ENCODE results near the gene CELA3B. TPM values are rescaled to one million over a fixed set of nuclear protein-coding genes. Genes with fewer than 3 reads are reported as not detected.

Gene CELA3B
- total and polyA plus RNA-seq, 2 of the 8 experiments (the other 6 are each of a cell fraction or from before 2014, with no cell fraction given): not detected

GRCh38 chr1:22030057-22030456 lies 53.2 kb downstream of the CELA3B start:
- H3K9ac ChIP-seq (replicated peaks in 1 of 4; ENCODE audit: extremely low read depth in 1 of 4, low read depth in 3 of 4, low read length in 3 of 4): no peak overlapping the region
- H3K4ac ChIP-seq (replicated peaks; ENCODE audit: insufficient read length, low read depth, low read length): no peak overlapping the region
- no peaks in the 10 kb centered on the region for H3K27me3 ChIP-seq (replicated peaks in 1 of 4; ENCODE audit: control insufficient read depth in 3 of 4, extremely low read depth in 1 of 4, insufficient read depth in 3 of 4, low read length in 3 of 4)
- no peak overlapping the region for H2BK5ac ChIP-seq (ENCODE audit: low read depth, low read length)
- H4K20me1 ChIP-seq (replicated peaks in 1 of 2; ENCODE audit: control insufficient read depth in 1 of 2, insufficient read depth in 2 of 2, low read length in 2 of 2): peaks cover 0 to 2% of the 10 kb centered on the region in 2 experiments
- DNase-seq (ENCODE audit: low read depth in 1 of 2, low spot score in 2 of 2) (no peak), FAIRE-seq (no peak)
- H2BK15ac ChIP-seq (ENCODE audit: low read length): no peak overlapping the region
- H3K18ac ChIP-seq (ENCODE audit: extremely low read depth, low read length): no peak overlapping the region
- H2AK5ac ChIP-seq (ENCODE audit: low read depth, low read length): no peak overlapping the region
- no peak overlapping the region for H3K4me3 ChIP-seq (ENCODE audit: extremely low read depth in 1 of 4, insufficient read depth in 2 of 4, low read depth in 3 of 4, low read length in 4 of 4)
- no peak overlapping the region for H2BK12ac ChIP-seq (ENCODE audit: low read depth, low read length)
- no peak for TF ChIP-seq KDM1A (IDR thresholded peaks at IDR 0.05; ENCODE audit: borderline replicate concordance, low read length)
- TF ChIP-seq SP2 (IDR thresholded peaks at IDR 0.05; ENCODE audit: low read length): no peak
- TF ChIP-seq CBX5 (IDR thresholded peaks at IDR 0.05; ENCODE audit: low read depth, low read length): no peak
- no peak for TF ChIP-seq JUND (IDR thresholded peaks at IDR 0.05; ENCODE audit: low read length)
- TF ChIP-seq EZH2 (IDR thresholded peaks at IDR 0.05; ENCODE audit: low read depth, low read length, severe bottlenecking): no peak
- TF ChIP-seq CHD1 (IDR thresholded peaks at IDR 0.05; ENCODE audit: low read depth, low read length): no peak
- TF ChIP-seq E2F6 (IDR thresholded peaks at IDR 0.05): no peak
- no peak for TF ChIP-seq HDAC6 (IDR thresholded peaks at IDR 0.05; ENCODE audit: low read depth, low read length)
- TF ChIP-seq PHF8 (conservative IDR thresholded peaks at IDR 0.05; ENCODE audit: low read depth, low read length): no peak
- H2AFZ ChIP-seq (ENCODE audit: low read length): no peak overlapping the region
- no peak overlapping the region for H3K56ac ChIP-seq (replicated peaks; ENCODE audit: insufficient read length, low read depth, low read length)
- H3K4me2 ChIP-seq (ENCODE audit: insufficient read depth in 1 of 2, low read depth in 2 of 2, low read length in 2 of 2): no peak overlapping the region
- H3K23ac ChIP-seq (ENCODE audit: insufficient read length): no peak overlapping the region
- ChIA-PET POLR2A (ENCODE audit: partially characterized antibody) (interaction anchor here (1.1 kb wide), 1 partner anchor 18 kb away, joined by 3 read pairs; no protein-coding TSS in a partner anchor), CTCF (ENCODE audit: partially characterized antibody) (no interaction called here)
- peaks cover 3% of the 10 kb centered on the region; the same call in 1 of the 2 replicates for H3K23me2 ChIP-seq (ENCODE audit: low read depth, low read length)
- H2BK20ac ChIP-seq (ENCODE audit: low read length): no peak overlapping the region
- H3K36me3 ChIP-seq (ENCODE audit: control insufficient read depth in 2 of 4, insufficient read depth in 4 of 4, low read length in 3 of 4): peaks cover 0 to 8% (median 2%) of the 10 kb centered on the region in 4 experiments; a peak in 4 of 8 replicates
- H2BK120ac ChIP-seq (replicated peaks; ENCODE audit: low read depth, low read length): no peak overlapping the region
- no peaks in the 10 kb centered on the region for H3K9me3 ChIP-seq (ENCODE audit: insufficient read depth in 2 of 2, low read depth in 1 of 2, low read length in 1 of 2)
- no peaks in the 10 kb centered on the region; the same call in 1 of the 2 replicates for H3K79me1 ChIP-seq (ENCODE audit: low read depth, low read length)
- no peak overlapping the region for H4K8ac ChIP-seq (ENCODE audit: extremely low read depth, insufficient read depth, low read length)
- WGBS, 2 experiments (ENCODE audit: extremely low coverage in 1 of 2, insufficient coverage in 1 of 2, insufficient read length in 1 of 2, insufficient replicate concordance in 2 of 2, low coverage in 1 of 2, low lambda C conversion rate in 2 of 2, missing lambda C conversion rate in 1 of 2): 90% methylated on average over 4 of the region's 4 CpGs; no CpG with 5 or more reads in 1 of the 2 experiments
- no peak overlapping the region for H3K27ac ChIP-seq (ENCODE audit: low read depth, low read length)
- no peak overlapping the region for H4K5ac ChIP-seq (ENCODE audit: insufficient read length, low read depth, low read length)
- H3K79me2 ChIP-seq (ENCODE audit: control insufficient read depth in 1 of 2, insufficient read depth in 2 of 2, low read length in 2 of 2): peaks cover 0 to 10% of the 10 kb centered on the region in 2 experiments; a peak in 2 of 4 replicates
- no peak overlapping the region for H3K14ac ChIP-seq (ENCODE audit: insufficient read length)
- peaks cover 0 to 4% (median under 1%) of the 10 kb centered on the region in 4 experiments; a peak in 3 of 7 replicates for H3K4me1 ChIP-seq (replicated peaks in 1 of 4; ENCODE audit: control insufficient read depth in 3 of 4, insufficient read depth in 4 of 4, low read length in 3 of 4)
- no peak overlapping the region for H4K91ac ChIP-seq (replicated peaks; ENCODE audit: insufficient read length, low read length)

All from H1 (cell line).